Peyer's patch (tissue), 4 donors: ENCODE measurements around the gene FRMPD4.

Source experiments
- POLR2A ChIP-seq, 2 donors: fragments of 450-650 bp; IDR thresholded peaks; one replicate each; pipeline ENCODE4 v1.5.1; 2017; ENCODE audit warnings: antibody characterized with exemption in 2 of 2, mild to moderate bottlenecking in 2 of 2, moderate library complexity in 2 of 2
- TF ChIP-seq, protein P1 (sequence below), 6 experiments: fragments of 450-650 bp in 4 of 6; fragments of 200-600 bp in 2 of 6; sonication (generic) in 1 of 6; IDR thresholded peaks; one replicate each; pipeline ENCODE4 v1.5.1; 2017 to 2019; ENCODE audit warnings: antibody characterized with exemption in 6 of 6, mild to moderate bottlenecking in 3 of 6, moderate library complexity in 1 of 6

DNA sequence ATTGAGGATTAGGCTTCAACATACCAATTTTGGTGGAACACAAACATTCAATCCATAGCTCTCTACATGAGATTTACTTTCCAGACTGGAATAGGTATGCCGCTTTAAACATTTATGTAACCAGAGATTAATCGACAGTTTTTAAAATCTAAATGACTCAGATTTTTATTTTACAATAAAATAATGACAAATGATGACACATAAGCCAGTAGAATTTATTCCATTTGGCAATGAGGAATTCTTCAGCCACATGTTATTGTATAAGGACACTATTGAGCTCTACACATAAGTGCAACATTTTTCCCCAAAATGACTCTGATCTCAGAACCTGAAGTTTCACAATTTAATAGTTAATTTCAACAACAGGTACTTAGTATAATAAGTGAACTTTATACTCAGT, 425.9 kb downstream of the FRMPD4 start:
- TF ChIP-seq, protein P1, sequence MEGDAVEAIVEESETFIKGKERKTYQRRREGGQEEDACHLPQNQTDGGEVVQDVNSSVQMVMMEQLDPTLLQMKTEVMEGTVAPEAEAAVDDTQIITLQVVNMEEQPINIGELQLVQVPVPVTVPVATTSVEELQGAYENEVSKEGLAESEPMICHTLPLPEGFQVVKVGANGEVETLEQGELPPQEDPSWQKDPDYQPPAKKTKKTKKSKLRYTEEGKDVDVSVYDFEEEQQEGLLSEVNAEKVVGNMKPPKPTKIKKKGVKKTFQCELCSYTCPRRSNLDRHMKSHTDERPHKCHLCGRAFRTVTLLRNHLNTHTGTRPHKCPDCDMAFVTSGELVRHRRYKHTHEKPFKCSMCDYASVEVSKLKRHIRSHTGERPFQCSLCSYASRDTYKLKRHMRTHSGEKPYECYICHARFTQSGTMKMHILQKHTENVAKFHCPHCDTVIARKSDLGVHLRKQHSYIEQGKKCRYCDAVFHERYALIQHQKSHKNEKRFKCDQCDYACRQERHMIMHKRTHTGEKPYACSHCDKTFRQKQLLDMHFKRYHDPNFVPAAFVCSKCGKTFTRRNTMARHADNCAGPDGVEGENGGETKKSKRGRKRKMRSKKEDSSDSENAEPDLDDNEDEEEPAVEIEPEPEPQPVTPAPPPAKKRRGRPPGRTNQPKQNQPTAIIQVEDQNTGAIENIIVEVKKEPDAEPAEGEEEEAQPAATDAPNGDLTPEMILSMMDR (IDR thresholded peaks at IDR 0.05): no peak
- TF ChIP-seq POLR2A (IDR thresholded peaks at IDR 0.05): no peak
